ENCODE results near the gene SASH1.

DNA sequence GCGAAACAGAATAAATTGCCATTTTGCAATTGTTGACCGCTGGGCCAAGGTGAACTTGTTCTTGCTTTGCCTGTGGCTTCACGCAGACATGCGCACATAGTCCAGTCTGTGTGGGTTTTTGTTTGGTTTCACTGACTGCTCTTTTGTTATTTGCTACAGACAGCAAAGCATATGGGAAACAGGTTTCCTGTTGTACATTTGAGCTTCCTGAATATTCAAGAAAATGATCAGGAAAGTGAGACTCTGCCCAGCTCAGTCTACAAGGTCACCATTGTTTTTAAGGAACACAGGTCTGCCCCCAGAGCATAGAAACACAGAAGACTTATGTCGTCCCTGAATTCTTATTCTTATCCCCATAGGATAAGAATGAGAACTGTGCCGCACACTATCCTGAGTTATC is 55.6 kb downstream of the SASH1 start:
- no peak for TF ChIP-seq EZH2 (IDR thresholded peaks at IDR 0.05; ENCODE audit: borderline replicate concordance, low read length)
- TF ChIP-seq, protein P1, sequence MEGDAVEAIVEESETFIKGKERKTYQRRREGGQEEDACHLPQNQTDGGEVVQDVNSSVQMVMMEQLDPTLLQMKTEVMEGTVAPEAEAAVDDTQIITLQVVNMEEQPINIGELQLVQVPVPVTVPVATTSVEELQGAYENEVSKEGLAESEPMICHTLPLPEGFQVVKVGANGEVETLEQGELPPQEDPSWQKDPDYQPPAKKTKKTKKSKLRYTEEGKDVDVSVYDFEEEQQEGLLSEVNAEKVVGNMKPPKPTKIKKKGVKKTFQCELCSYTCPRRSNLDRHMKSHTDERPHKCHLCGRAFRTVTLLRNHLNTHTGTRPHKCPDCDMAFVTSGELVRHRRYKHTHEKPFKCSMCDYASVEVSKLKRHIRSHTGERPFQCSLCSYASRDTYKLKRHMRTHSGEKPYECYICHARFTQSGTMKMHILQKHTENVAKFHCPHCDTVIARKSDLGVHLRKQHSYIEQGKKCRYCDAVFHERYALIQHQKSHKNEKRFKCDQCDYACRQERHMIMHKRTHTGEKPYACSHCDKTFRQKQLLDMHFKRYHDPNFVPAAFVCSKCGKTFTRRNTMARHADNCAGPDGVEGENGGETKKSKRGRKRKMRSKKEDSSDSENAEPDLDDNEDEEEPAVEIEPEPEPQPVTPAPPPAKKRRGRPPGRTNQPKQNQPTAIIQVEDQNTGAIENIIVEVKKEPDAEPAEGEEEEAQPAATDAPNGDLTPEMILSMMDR (IDR thresholded peaks at IDR 0.05; ENCODE audit: low read length) = no peak
